T-helper 2 cell (primary cell): ENCODE data around the gene SCAMP1.
"Not testable (repeated sequence)": the region's sequence is repeated elsewhere in the genome, so short reads cannot be mapped to it uniquely, and the experiment has no call there.

Experiments
- DNase-seq, 5 experiments: peaks; one replicate each; pipeline versions ENCODE4 v3.0.0 to v3.0.0-alpha.2; 2012 to 2022
- total RNA-seq, 2 donors: gene quantifications; one replicate each; lab custom pipeline; 2026; lab: John Stamatoyannopoulos, UW

SCAMP1 gene
- total RNA-seq: 27.4 to 43.5 reads per million in 2 donors

GRCh38 chr5:78359831-78360673 lies at the start of gene SCAMP1:
Gene SCAMP1, plus strand, starts transcription at chr5:78360617. Its CDS starts 55 bp downstream, at chr5:78360672.
- DNase-seq: peak; percentile 82 to 96 (median 89)

GRCh38 chr5:78317515-78317914 lies 42.9 kb upstream of the SCAMP1 start:
- DNase-seq: no peak

GRCh38 chr5:78318337-78318736 lies 42.1 kb upstream of the SCAMP1 start:
- no peak for DNase-seq

GRCh38 chr5:78320401-78320800 lies 40.0 kb upstream of the SCAMP1 start:
- peak in 1 of 5 experiments; percentile 18 for DNase-seq

- no peak for DNase-seq
These were observed 37.2 kb upstream of the SCAMP1 start for GRCh38 chr5:78323241-78323640.

GRCh38 chr5:78326930-78327329 lies 33.5 kb upstream of the SCAMP1 start:
- no peak for DNase-seq

- DNase-seq: no peak
These were observed 32.5 kb upstream of the SCAMP1 start for GRCh38 chr5:78327761-78328510.

GRCh38 chr5:78328585-78329173 lies 31.7 kb upstream of the SCAMP1 start:
- DNase-seq: no peak

GRCh38 chr5:78331523-78332080 lies 28.8 kb upstream of the SCAMP1 start:
- DNase-seq: no peak

GRCh38 chr5:78334811-78335210 lies 25.6 kb upstream of the SCAMP1 start:
- no peak for DNase-seq

GRCh38 chr5:78335976-78336375 lies 24.4 kb upstream of the SCAMP1 start:
- no peak for DNase-seq

GRCh38 chr5:78336698-78337097 lies 23.7 kb upstream of the SCAMP1 start:
- DNase-seq: no peak

- DNase-seq: no peak
These were observed 20.6 kb upstream of the SCAMP1 start for GRCh38 chr5:78339617-78340436.

- no peak for DNase-seq
These were observed 19.0 kb upstream of the SCAMP1 start for GRCh38 chr5:78341440-78341839.

GRCh38 chr5:78345485-78345884 lies 14.9 kb upstream of the SCAMP1 start:
- no peak for DNase-seq

- no peak for DNase-seq
These were observed 6.9 kb upstream of the SCAMP1 start for GRCh38 chr5:78353520-78353919.

GRCh38 chr5:78354066-78354670 lies 6.2 kb upstream of the SCAMP1 start:
- DNase-seq: no peak

- DNase-seq: no peak
These were observed 4.9 kb upstream of the SCAMP1 start for GRCh38 chr5:78355561-78355960.

- DNase-seq: not testable (repeated sequence)
These were observed 974 bp upstream of the SCAMP1 start for GRCh38 chr5:78359455-78359830.

GRCh38 chr5:78360674-78360923 lies 182 bp downstream of the SCAMP1 start:
- no peak for DNase-seq

- peak; percentile 42 to 84 (median 71) for DNase-seq
These were observed 660 bp downstream of the SCAMP1 start for GRCh38 chr5:78360924-78361630.
